Neuronal stem cell (in vitro differentiated cells): ENCODE data around the gene WWC2.

Source experiments
- DNase-seq: peaks from one replicate; pipeline ENCODE4 v3.0.0-alpha.2; 2013; ENCODE audit warnings: low spot score
- H2AFZ ChIP-seq: one replicate; pipeline ENCODE4 v1.6.1; 2013; ENCODE audit warnings: mild to moderate bottlenecking, low read length, inconsistent platforms
- H2AK5ac ChIP-seq: 2 replicates; pipeline ENCODE4 v1.6.1; 2013; ENCODE audit warnings: low read depth, mild to moderate bottlenecking, inconsistent platforms, low read length, moderate library complexity, mixed read lengths
- H2BK120ac ChIP-seq: 2 replicates; pipeline ENCODE4 v1.6.1; 2013; ENCODE audit warnings: low read depth, mild to moderate bottlenecking, inconsistent platforms, low read length, moderate library complexity, mixed read lengths
- H2BK12ac ChIP-seq: one replicate; pipeline ENCODE4 v1.6.1; 2013; ENCODE audit warnings: low read length, inconsistent platforms
- H2BK15ac ChIP-seq: 2 replicates; pipeline ENCODE4 v1.6.1; 2013; ENCODE audit warnings: mild to moderate bottlenecking, low read length, inconsistent platforms, mixed read lengths
- H2BK5ac ChIP-seq: one replicate; pipeline ENCODE4 v1.6.1; 2013; ENCODE audit warnings: inconsistent platforms, mild to moderate bottlenecking, low read length, moderate library complexity
- H3K14ac ChIP-seq: one replicate; pipeline ENCODE4 v1.6.1; 2013; ENCODE audit warnings: low read length, inconsistent platforms
- H3K18ac ChIP-seq: 2 replicates; pipeline ENCODE4 v1.6.1; 2013; ENCODE audit warnings: low read length, inconsistent platforms
- H3K23ac ChIP-seq: 2 replicates; pipeline ENCODE4 v1.6.1; 2013; ENCODE audit warnings: low read depth, mild to moderate bottlenecking, mixed read lengths, low read length, inconsistent platforms; ENCODE audit not compliant: poor library complexity
- H3K27ac ChIP-seq: replicated peaks from 3 replicates; pipeline ENCODE4 v1.5.1; 2013; ENCODE audit warnings: low read length, inconsistent platforms
- H3K27me3 ChIP-seq, 3 experiments: 2 replicates each; pipeline ENCODE4 v1.6.1; 2013; ENCODE audit warnings: low read length in 3 of 3, mild to moderate bottlenecking in 2 of 3, inconsistent platforms in 1 of 3, low read depth in 1 of 3, mixed read lengths in 1 of 3, moderate library complexity in 1 of 3; ENCODE audit not compliant: control insufficient read depth in 3 of 3, insufficient read depth in 3 of 3
- H3K36me3 ChIP-seq, 2 donors: replicated peaks in 1 of 2; 2 replicates each; pipeline ENCODE4 v1.6.1; 2013; ENCODE audit warnings: low read length in 2 of 2; ENCODE audit not compliant: control insufficient read depth in 2 of 2, insufficient read depth in 2 of 2
- H3K4ac ChIP-seq: 2 replicates; pipeline ENCODE4 v1.6.1; 2013; ENCODE audit warnings: inconsistent platforms, mild to moderate bottlenecking, low read length, moderate library complexity
- H3K4me1 ChIP-seq, 2 donors: 1 replicate in 1 of 2; 2 replicates in 1 of 2; pipeline ENCODE4 v1.6.1; 2013; ENCODE audit warnings: low read length in 2 of 2, low read depth in 1 of 2; ENCODE audit not compliant: control insufficient read depth in 2 of 2, insufficient read depth in 1 of 2
- H3K4me2 ChIP-seq: one replicate; pipeline ENCODE4 v1.6.1; 2013; ENCODE audit warnings: mild to moderate bottlenecking, low read length, inconsistent platforms; ENCODE audit not compliant: insufficient read depth, poor library complexity, severe bottlenecking
- H3K4me3 ChIP-seq, 2 donors: 2 replicates each; pipeline ENCODE4 v1.5.1; 2013; ENCODE audit warnings: low read length in 2 of 2, mild to moderate bottlenecking in 2 of 2, inconsistent platforms in 1 of 2, moderate library complexity in 1 of 2
- H3K79me1 ChIP-seq: one replicate; pipeline ENCODE4 v1.6.1; 2013; ENCODE audit warnings: low read depth, mild to moderate bottlenecking, inconsistent platforms, low read length, moderate library complexity
- H3K9ac ChIP-seq: one replicate; pipeline ENCODE4 v1.6.1; 2013; ENCODE audit warnings: mild to moderate bottlenecking, low read depth, low read length, inconsistent platforms; ENCODE audit not compliant: poor library complexity
- H3K9me3 ChIP-seq, 2 donors: replicated peaks in 1 of 2; 2 replicates each; pipeline versions ENCODE3 to v1.6.1; 2013; ENCODE audit warnings: low read length in 2 of 2, mild to moderate bottlenecking in 2 of 2, inconsistent platforms in 1 of 2, low read depth in 1 of 2, mixed read lengths in 1 of 2, moderate library complexity in 1 of 2; ENCODE audit not compliant: control insufficient read depth in 2 of 2, insufficient read depth in 1 of 2
- H4K8ac ChIP-seq: one replicate; pipeline ENCODE4 v1.6.1; 2013; ENCODE audit warnings: low read depth, mild to moderate bottlenecking, inconsistent platforms, low read length, moderate library complexity
- H4K91ac ChIP-seq: one replicate; pipeline ENCODE4 v1.6.1; 2013; ENCODE audit warnings: low read length, low read depth, mild to moderate bottlenecking, inconsistent platforms; ENCODE audit not compliant: poor library complexity
- WGBS, 2 donors: extraction: QIAGEN DNeasy Blood & Tissue Kit; methylation state at CpG; one replicate each; pipeline ENCODE4 v1.1.7; 2013; ENCODE audit warnings: missing lambda C conversion rate in 2 of 2, mixed read lengths in 1 of 2; ENCODE audit not compliant: insufficient read length in 2 of 2, insufficient replicate concordance in 1 of 2; ENCODE audit errors: extremely low coverage in 2 of 2; 5-methylcytosine and 5-hydroxymethylcytosine counted together

The WWC2 gene

DNA sequence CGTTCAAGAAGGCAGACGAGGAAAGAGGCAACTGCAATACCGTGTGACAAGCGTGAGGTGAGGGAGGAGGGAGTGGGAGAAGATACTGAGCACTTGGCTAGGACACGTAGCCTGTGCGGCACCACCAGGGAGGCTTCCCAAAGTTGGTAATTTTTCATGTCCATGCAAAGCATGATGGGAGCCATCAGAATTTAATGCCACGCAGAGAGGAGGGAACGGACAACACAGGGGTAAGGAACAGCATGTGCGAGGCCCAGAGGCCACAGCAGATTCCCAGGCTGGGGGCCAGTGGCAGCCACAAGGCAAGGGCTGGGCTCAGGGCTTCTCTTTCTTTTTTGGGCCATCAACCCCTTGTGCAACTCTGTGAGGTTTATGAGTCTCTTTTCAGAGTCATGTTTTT, 234.1 kb downstream of the WWC2 start:
- Histone ChIP-seq H3K27ac (no peak overlapping the region), H3K27me3 (no peaks in the 10 kb centered on the region), H3K4me1 (no peaks in the 10 kb centered on the region), H3K9me3 (peaks cover 0 to 5% of the 10 kb centered on the region in 2 donors), H2AK5ac (no peak overlapping the region), H3K14ac (no peak overlapping the region), H4K8ac (no peak overlapping the region), H2BK5ac (no peak overlapping the region), H3K9ac (no peak overlapping the region), H3K4me3 (no peak overlapping the region), H3K18ac (no peak overlapping the region), H2AFZ (no peak overlapping the region), H3K4ac (no peak overlapping the region), H3K4me2 (no peak overlapping the region), H2BK15ac (no peak overlapping the region), H4K91ac (no peak overlapping the region), H3K79me1 (no peaks in the 10 kb centered on the region), H3K36me3 (no peaks in the 10 kb centered on the region), H2BK12ac (no peak overlapping the region), H2BK120ac (no peak overlapping the region), H3K23ac (no peak overlapping the region)
- DNase-seq = no peak
- WGBS, 2 donors = no CpG with 5 or more reads among the region's 9 CpGs

GRCh38 chr4:183333983-183334382, 234.9 kb downstream of the WWC2 start:
- H2BK15ac ChIP-seq = no peak overlapping the region
- H3K9ac ChIP-seq = no peak overlapping the region
- WGBS, 2 donors = no CpG with 5 or more reads among the region's 6 CpGs
- H2BK12ac ChIP-seq = no peak overlapping the region
- no peak for DNase-seq
- H2AK5ac ChIP-seq = no peak overlapping the region
- H3K4me3 ChIP-seq = no peak overlapping the region
- no peaks in the 10 kb centered on the region for H3K79me1 ChIP-seq
- H3K14ac ChIP-seq = no peak overlapping the region
- H3K27ac ChIP-seq = no peak overlapping the region
- H3K9me3 ChIP-seq = peaks cover 0 to 5% of the 10 kb centered on the region in 2 donors
- no peak overlapping the region for H4K91ac ChIP-seq
- no peak overlapping the region for H3K18ac ChIP-seq
- H3K36me3 ChIP-seq = no peaks in the 10 kb centered on the region
- no peak overlapping the region for H2BK5ac ChIP-seq
- no peak overlapping the region for H3K4me2 ChIP-seq
- H3K27me3 ChIP-seq = no peaks in the 10 kb centered on the region
- no peak overlapping the region for H4K8ac ChIP-seq
- H3K23ac ChIP-seq = no peak overlapping the region
- no peak overlapping the region for H3K4ac ChIP-seq
- H2BK120ac ChIP-seq = no peak overlapping the region
- H2AFZ ChIP-seq = no peak overlapping the region
- H3K4me1 ChIP-seq = no peaks in the 10 kb centered on the region

GRCh38 chr4:183335369-183335940, 236.4 kb downstream of the WWC2 start:
- DNase-seq = no peak
- Histone ChIP-seq H3K36me3 (no peaks in the 10 kb centered on the region), H3K79me1 (no peaks in the 10 kb centered on the region), H3K27me3 (no peaks in the 10 kb centered on the region), H2BK5ac (no peak overlapping the region), H3K4me1 (no peaks in the 10 kb centered on the region), H3K4me3 (no peak overlapping the region), H2AFZ (peak overlapping the region; percentile 3), H3K4me2 (no peak overlapping the region), H3K27ac (no peak overlapping the region), H3K9me3 (peaks cover 0 to 5% of the 10 kb centered on the region in 2 donors), H3K4ac (no peak overlapping the region), H2BK120ac (no peak overlapping the region), H2AK5ac (no peak overlapping the region), H3K18ac (no peak overlapping the region), H2BK12ac (no peak overlapping the region), H4K8ac (no peak overlapping the region), H4K91ac (no peak overlapping the region), H3K9ac (no peak overlapping the region), H3K23ac (no peak overlapping the region), H2BK15ac (no peak overlapping the region), H3K14ac (no peak overlapping the region)
- WGBS, 2 donors = no CpG with 5 or more reads among the region's 3 CpGs

DNA sequence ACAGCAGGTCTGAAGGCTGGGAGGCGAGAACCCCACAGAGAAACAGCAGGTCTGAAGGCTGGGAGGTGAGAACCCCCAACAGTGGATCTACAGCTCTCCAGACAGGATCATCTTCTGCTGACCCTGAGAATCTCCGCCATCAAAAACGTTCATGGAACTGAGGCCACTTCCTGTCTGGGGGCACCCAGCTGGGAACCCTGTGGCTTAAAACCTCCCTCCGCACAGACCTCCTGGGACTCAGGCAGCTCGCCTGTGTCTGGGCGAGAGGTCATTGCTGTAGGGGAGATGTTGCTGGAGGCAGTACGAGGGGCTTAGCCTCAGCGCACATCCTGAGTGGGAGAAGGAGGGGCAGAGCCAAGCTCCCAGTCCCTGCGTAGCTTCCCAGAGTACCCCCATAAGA, 238.3 kb downstream of the WWC2 start:
- no peak overlapping the region for H2AFZ ChIP-seq
- H2BK5ac ChIP-seq = no peak overlapping the region
- H3K27me3 ChIP-seq = no peaks in the 10 kb centered on the region
- no peak overlapping the region for H3K14ac ChIP-seq
- peaks cover 0 to 5% of the 10 kb centered on the region in 2 donors for H3K9me3 ChIP-seq
- DNase-seq = no peak
- H3K4me1 ChIP-seq = no peaks in the 10 kb centered on the region
- no peak overlapping the region for H2BK120ac ChIP-seq
- H3K36me3 ChIP-seq = no peaks in the 10 kb centered on the region
- no peak overlapping the region for H4K8ac ChIP-seq
- H3K9ac ChIP-seq = no peak overlapping the region
- H4K91ac ChIP-seq = no peak overlapping the region
- H3K4ac ChIP-seq = no peak overlapping the region
- H3K27ac ChIP-seq = no peak overlapping the region
- no peaks in the 10 kb centered on the region for H3K79me1 ChIP-seq
- no peak overlapping the region for H3K18ac ChIP-seq
- no peak overlapping the region for H3K23ac ChIP-seq
- H2AK5ac ChIP-seq = no peak overlapping the region
- no peak overlapping the region for H3K4me2 ChIP-seq
- no peak overlapping the region for H3K4me3 ChIP-seq
- H2BK15ac ChIP-seq = no peak overlapping the region
- no CpG with 5 or more reads among the region's 9 CpGs for WGBS, 2 donors
- no peak overlapping the region for H2BK12ac ChIP-seq
